HFF-Myc (cell line): ENCODE data around the gene EIPR1.

Experiments used
- DNase-seq: peaks from one replicate; pipeline ENCODE4 v3.0.0-alpha.2; 2011; ENCODE audit warnings: low read depth; ENCODE audit errors: extremely low read depth
- H3K4me3 ChIP-seq: replicated peaks from 2 replicates; pipeline ENCODE4 v1.5.1; 2011; ENCODE audit warnings: low read depth, mild to moderate bottlenecking, control low read depth, low read length
- CTCF ChIP-seq: IDR thresholded peaks from 2 replicates; pipeline ENCODE4 v1.5.1; 2012; ENCODE audit warnings: mild to moderate bottlenecking, low read depth, low read length, control low read depth; ENCODE audit errors: missing control alignments

EIPR1 gene

GRCh38 chr2:3178578-3179031 is 199.0 kb downstream of the EIPR1 start:
- DNase-seq, result no peak
- no peak for TF ChIP-seq CTCF
- no peak overlapping the region for H3K4me3 ChIP-seq

- no peak overlapping the region for H3K4me3 ChIP-seq
- no peak for DNase-seq
- TF ChIP-seq CTCF, result no peak
Measured at GRCh38 chr2:3177891-3178577, 199.6 kb downstream of the EIPR1 start.

- no peak for DNase-seq
- H3K4me3 ChIP-seq, result no peak overlapping the region
- TF ChIP-seq CTCF, result no peak
Measured at GRCh38 chr2:3176869-3177255, 200.8 kb downstream of the EIPR1 start.

DNA sequence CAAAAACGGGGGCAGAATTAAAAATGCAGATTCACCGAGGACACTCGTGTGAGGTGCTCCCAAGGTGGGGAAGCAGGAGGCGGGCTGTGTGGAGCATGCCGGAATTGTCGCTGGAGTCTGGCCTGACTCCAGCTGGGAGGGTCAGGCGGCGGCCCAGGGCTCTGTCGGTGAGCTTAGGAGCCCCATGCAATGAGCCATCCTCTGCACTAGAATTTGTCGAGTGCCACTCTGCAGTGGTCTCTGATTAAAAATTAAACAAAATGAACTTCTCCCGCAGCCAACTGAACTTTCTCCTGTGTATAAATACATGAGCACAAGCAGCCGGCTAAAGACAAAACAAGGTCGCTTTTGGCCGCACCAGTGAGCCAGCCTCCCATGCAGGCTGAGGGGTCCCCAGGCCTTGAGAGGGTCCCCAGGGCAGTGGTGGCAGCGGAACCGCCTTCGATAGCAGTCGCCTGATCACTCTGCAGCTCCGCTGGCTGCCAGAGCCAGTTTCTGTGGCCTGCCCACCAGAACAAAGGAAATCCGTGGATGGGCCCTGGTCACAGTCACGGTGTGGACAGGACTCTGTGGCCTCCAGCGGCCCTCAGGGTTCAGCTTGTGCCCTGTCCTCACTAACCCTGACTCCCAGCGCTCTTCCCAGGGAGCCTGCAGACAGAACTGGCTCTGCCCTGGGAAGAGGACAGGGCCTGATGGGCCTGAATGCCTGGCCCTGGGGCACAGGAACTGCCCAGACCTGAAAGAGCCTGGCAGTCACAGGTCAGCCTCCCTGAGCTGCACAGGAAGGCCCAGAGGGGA is 201.3 kb downstream of the EIPR1 start:
- H3K4me3 ChIP-seq, result no peak overlapping the region
- no peak for DNase-seq
- TF ChIP-seq CTCF, result no peak

- no peak for DNase-seq
- TF ChIP-seq CTCF, result no peak
- H3K4me3 ChIP-seq, result no peak overlapping the region
Measured at GRCh38 chr2:3175568-3175955, 202.1 kb downstream of the EIPR1 start.

- no peak for DNase-seq
- no peak for TF ChIP-seq CTCF
- no peak overlapping the region for H3K4me3 ChIP-seq
Measured at GRCh38 chr2:3174626-3175567, 202.7 kb downstream of the EIPR1 start.
